Measurements from ENCODE around the gene SNX14.

DNA sequence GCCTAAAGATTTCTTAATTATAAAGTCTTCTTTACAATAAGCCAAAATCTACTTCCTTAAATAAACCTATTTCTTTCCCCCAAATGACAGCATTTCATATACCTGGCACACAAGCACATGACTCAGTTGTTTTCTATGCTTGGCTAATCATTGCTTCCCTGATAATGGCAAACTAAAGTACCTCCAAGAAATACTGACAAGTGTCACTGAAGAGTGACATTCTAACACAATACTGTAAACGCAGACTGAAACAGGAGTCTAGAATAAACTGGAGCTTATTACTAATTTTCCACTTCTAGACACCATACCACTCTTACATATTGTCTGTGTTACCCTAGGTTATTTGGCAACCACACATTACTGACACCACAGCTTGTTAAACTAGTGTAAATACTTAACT is 34.7 kb upstream of the SNX14 start:
- no peak for TF ChIP-seq POLR2AphosphoS5 (IDR thresholded peaks at IDR 0.05)
- TF ChIP-seq, protein P1, sequence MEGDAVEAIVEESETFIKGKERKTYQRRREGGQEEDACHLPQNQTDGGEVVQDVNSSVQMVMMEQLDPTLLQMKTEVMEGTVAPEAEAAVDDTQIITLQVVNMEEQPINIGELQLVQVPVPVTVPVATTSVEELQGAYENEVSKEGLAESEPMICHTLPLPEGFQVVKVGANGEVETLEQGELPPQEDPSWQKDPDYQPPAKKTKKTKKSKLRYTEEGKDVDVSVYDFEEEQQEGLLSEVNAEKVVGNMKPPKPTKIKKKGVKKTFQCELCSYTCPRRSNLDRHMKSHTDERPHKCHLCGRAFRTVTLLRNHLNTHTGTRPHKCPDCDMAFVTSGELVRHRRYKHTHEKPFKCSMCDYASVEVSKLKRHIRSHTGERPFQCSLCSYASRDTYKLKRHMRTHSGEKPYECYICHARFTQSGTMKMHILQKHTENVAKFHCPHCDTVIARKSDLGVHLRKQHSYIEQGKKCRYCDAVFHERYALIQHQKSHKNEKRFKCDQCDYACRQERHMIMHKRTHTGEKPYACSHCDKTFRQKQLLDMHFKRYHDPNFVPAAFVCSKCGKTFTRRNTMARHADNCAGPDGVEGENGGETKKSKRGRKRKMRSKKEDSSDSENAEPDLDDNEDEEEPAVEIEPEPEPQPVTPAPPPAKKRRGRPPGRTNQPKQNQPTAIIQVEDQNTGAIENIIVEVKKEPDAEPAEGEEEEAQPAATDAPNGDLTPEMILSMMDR (IDR thresholded peaks at IDR 0.05): no peak
- TF ChIP-seq POLR2A (IDR thresholded peaks at IDR 0.05): no peak
- no peak for TF ChIP-seq EP300 (IDR thresholded peaks at IDR 0.05)

Data from stomach (tissue), 4 donors.